ENCODE data around the gene GALNTL6. TPM values are rescaled to one million over a fixed set of nuclear protein-coding genes. Genes with fewer than 3 reads are reported as not detected.

Gene GALNTL6
- polyA plus RNA-seq, 1 donor (not counting 4 experiments of a cell fraction or from before 2014, with no cell fraction given): not detected

DNA sequence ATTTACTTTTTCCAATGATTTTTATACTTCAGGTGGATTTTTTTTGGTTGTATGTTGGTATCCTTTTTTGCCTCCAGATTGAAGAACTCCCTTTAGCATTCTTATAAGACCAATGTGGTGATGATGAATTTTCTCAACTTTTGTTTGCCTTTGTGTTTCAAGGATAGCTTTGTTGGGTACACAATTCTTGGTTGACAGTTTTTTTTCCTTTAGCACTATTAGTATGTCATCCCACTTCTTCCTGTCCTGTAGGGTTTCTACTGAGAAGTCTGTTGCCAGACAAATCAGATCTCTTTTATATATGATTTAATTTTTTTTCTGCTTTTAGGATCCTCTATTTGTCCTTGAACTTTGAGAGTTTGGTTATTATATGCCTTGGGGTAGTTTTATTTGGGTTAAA, 892.4 kb downstream of the GALNTL6 start:
- FAIRE-seq (no peak), DNase-seq (ENCODE audit: low read depth, low spot score) (no peak)
- no peak overlapping the region for H3K27ac ChIP-seq (ENCODE audit: control insufficient read depth, insufficient read depth, low read length)
- no peaks in the 10 kb centered on the region for H3K27me3 ChIP-seq (ENCODE audit: control insufficient read depth, extremely low read depth, insufficient read depth, low read length)
- no peaks in the 10 kb centered on the region for H4K20me1 ChIP-seq (ENCODE audit: control insufficient read depth, extremely low read depth, insufficient read depth, low read length)
- H3K9me1 ChIP-seq (ENCODE audit: control insufficient read depth, extremely low read depth, insufficient read depth, low read length): no peaks in the 10 kb centered on the region
- H3K9me3 ChIP-seq (ENCODE audit: control insufficient read depth, low read depth, low read length): no peaks in the 10 kb centered on the region
- dilution Hi-C loops (cut with MboI; ENCODE audit: extremely low pct_ligation_motif_present, low sequenced_read_pairs): no loop called here
- no peak overlapping the region for H3K4me3 ChIP-seq (ENCODE audit: control insufficient read depth in 2 of 3, extremely low read depth in 1 of 3, insufficient read depth in 2 of 3, low read depth in 1 of 3, low read length in 3 of 3)
- TF ChIP-seq CTCF (optimal IDR thresholded peaks at IDR 0.05 in 1 of 3, IDR thresholded peaks at IDR 0.05 in 1 of 3, conservative IDR thresholded peaks at IDR 0.05 in 1 of 3; ENCODE audit: extremely low read depth in 1 of 3, insufficient read depth in 2 of 3, low read length in 3 of 3): no peak
- TF ChIP-seq EZH2 (IDR thresholded peaks at IDR 0.05; ENCODE audit: low read length): no peak
- H3K79me2 ChIP-seq (ENCODE audit: control insufficient read depth, insufficient read depth, low read length): no peaks in the 10 kb centered on the region
- no peaks in the 10 kb centered on the region for H3K4me1 ChIP-seq (ENCODE audit: control insufficient read depth, extremely low read depth, insufficient read depth, low read length)
- H3K36me3 ChIP-seq (ENCODE audit: control insufficient read depth in 2 of 2, extremely low read depth in 1 of 2, insufficient read depth in 2 of 2, low read length in 2 of 2): no peaks in the 10 kb centered on the region
- no peak overlapping the region for H3K9ac ChIP-seq (ENCODE audit: control insufficient read depth, extremely low read depth, insufficient read depth, low read length)
- no peak overlapping the region for H2AFZ ChIP-seq (ENCODE audit: control insufficient read depth, low read length)
- no peak overlapping the region for H3K4me2 ChIP-seq (ENCODE audit: control insufficient read depth, extremely low read depth, insufficient read depth, low read depth, low read length)

DNA sequence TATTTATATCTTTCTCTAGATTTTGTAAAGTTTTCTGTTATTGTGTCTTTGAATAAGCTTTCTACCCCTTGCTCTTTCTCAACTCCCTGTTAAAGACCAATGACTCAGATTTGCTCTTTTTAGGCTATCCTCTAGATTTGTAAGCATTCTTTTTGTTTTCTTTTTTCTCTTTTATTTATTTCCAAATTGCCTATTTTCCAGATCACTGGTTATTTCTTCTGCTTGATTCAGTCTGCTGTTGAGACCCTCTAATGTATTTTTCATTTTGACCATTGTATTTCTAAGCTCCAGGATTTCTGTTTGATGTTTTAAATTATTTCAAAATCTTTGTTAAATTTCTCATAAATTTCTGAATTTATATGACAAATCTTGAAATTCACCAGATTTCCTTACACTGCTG, 892.8 kb downstream of the GALNTL6 start:
- Histone ChIP-seq H3K9me3 (ENCODE audit: control insufficient read depth, low read depth, low read length) (no peaks in the 10 kb centered on the region), H3K27ac (ENCODE audit: control insufficient read depth, insufficient read depth, low read length) (no peak overlapping the region), H3K4me1 (ENCODE audit: control insufficient read depth, extremely low read depth, insufficient read depth, low read length) (no peaks in the 10 kb centered on the region), H2AFZ (ENCODE audit: control insufficient read depth, low read length) (no peak overlapping the region), H3K9ac (ENCODE audit: control insufficient read depth, extremely low read depth, insufficient read depth, low read length) (no peak overlapping the region), H4K20me1 (ENCODE audit: control insufficient read depth, extremely low read depth, insufficient read depth, low read length) (no peaks in the 10 kb centered on the region), H3K27me3 (ENCODE audit: control insufficient read depth, extremely low read depth, insufficient read depth, low read length) (no peaks in the 10 kb centered on the region), H3K36me3 (ENCODE audit: control insufficient read depth in 2 of 2, extremely low read depth in 1 of 2, insufficient read depth in 2 of 2, low read length in 2 of 2) (no peaks in the 10 kb centered on the region), H3K9me1 (ENCODE audit: control insufficient read depth, extremely low read depth, insufficient read depth, low read length) (no peaks in the 10 kb centered on the region), H3K4me3 (ENCODE audit: control insufficient read depth in 2 of 3, extremely low read depth in 1 of 3, insufficient read depth in 2 of 3, low read depth in 1 of 3, low read length in 3 of 3) (no peak overlapping the region), H3K79me2 (ENCODE audit: control insufficient read depth, insufficient read depth, low read length) (no peaks in the 10 kb centered on the region), H3K4me2 (ENCODE audit: control insufficient read depth, extremely low read depth, insufficient read depth, low read depth, low read length) (no peak overlapping the region)
- DNase-seq (ENCODE audit: low read depth, low spot score) (no peak), FAIRE-seq (no peak)
- dilution Hi-C loops (cut with MboI; ENCODE audit: extremely low pct_ligation_motif_present, low sequenced_read_pairs): no loop called here
- TF ChIP-seq EZH2 (IDR thresholded peaks at IDR 0.05; ENCODE audit: low read length) (no peak), CTCF (optimal IDR thresholded peaks at IDR 0.05 in 1 of 3, IDR thresholded peaks at IDR 0.05 in 1 of 3, conservative IDR thresholded peaks at IDR 0.05 in 1 of 3; ENCODE audit: extremely low read depth in 1 of 3, insufficient read depth in 2 of 3, low read length in 3 of 3) (no peak)

Data from keratinocyte (primary cell).